Limb (tissue), 2 donors: ENCODE results near the gene DOCK10.

Experiments
- DNase-seq, 2 donors: peaks; one replicate each; pipeline ENCODE4 v3.0.0-alpha.2; 2016; ENCODE audit errors: extremely low spot score in 2 of 2

Gene DOCK10

GRCh38 chr2:225013425-225014365 is 28.6 kb downstream of the DOCK10 start:
- DNase-seq: no peak

GRCh38 chr2:225011585-225011984 is 30.7 kb downstream of the DOCK10 start:
- DNase-seq: no peak

- no peak for DNase-seq
These were observed 31.5 kb downstream of the DOCK10 start for GRCh38 chr2:225010804-225011203.

GRCh38 chr2:225009768-225010167 is 32.5 kb downstream of the DOCK10 start:
- no peak for DNase-seq

GRCh38 chr2:225008935-225009334 is 33.3 kb downstream of the DOCK10 start:
- no peak for DNase-seq

- no peak for DNase-seq
These were observed 34.0 kb downstream of the DOCK10 start for GRCh38 chr2:225008179-225008856.

GRCh38 chr2:225006730-225007129 is 35.5 kb downstream of the DOCK10 start:
- DNase-seq: no peak

- no peak for DNase-seq
These were observed 37.7 kb downstream of the DOCK10 start for GRCh38 chr2:225004597-225004996.

GRCh38 chr2:225002656-225003045 is 39.6 kb downstream of the DOCK10 start:
- no peak for DNase-seq

- DNase-seq: peak; percentile 42 to 48
These were observed 40.1 kb downstream of the DOCK10 start for GRCh38 chr2:225002039-225002655.

- peak in 1 of 2 donors; percentile 32 for DNase-seq
These were observed 42.5 kb downstream of the DOCK10 start for GRCh38 chr2:224999754-225000153.

GRCh38 chr2:224999321-224999720 is 42.9 kb downstream of the DOCK10 start:
- no peak for DNase-seq

GRCh38 chr2:224997802-224998201 is 44.5 kb downstream of the DOCK10 start:
- peak in 1 of 2 donors; percentile 15 for DNase-seq

GRCh38 chr2:224995419-224995818 is 46.8 kb downstream of the DOCK10 start:
- DNase-seq: no peak

- DNase-seq: no peak
These were observed 47.9 kb downstream of the DOCK10 start for GRCh38 chr2:224994242-224994823.

GRCh38 chr2:224990710-224991109 is 51.6 kb downstream of the DOCK10 start:
- no peak for DNase-seq

- DNase-seq: no peak
These were observed 54.5 kb downstream of the DOCK10 start for GRCh38 chr2:224987733-224988132.

GRCh38 chr2:224986477-224986876 is 55.8 kb downstream of the DOCK10 start:
- DNase-seq: no peak

GRCh38 chr2:224984637-224985036 is 57.6 kb downstream of the DOCK10 start:
- DNase-seq: no peak

- DNase-seq: peak; percentile 42 to 58
These were observed 58.3 kb downstream of the DOCK10 start for GRCh38 chr2:224983712-224984554.
